HG03565 (cell line): ENCODE data around the gene DNTTIP2.
"Not testable (repeated sequence)": the region's sequence is repeated elsewhere in the genome, so short reads cannot be mapped to it uniquely, and the experiment has no call there.

ENCODE experiments used
- ATAC-seq: cut with Tn5 transposase; IDR thresholded peaks from one replicate; pipeline ENCODE4 v1.9.1; 2021; ENCODE audit warnings: mild to moderate bottlenecking, moderate library complexity; ENCODE audit not compliant: unreplicated experiment

The DNTTIP2 gene

GRCh38 chr1:93842750-93843500 is 36.1 kb downstream of the DNTTIP2 start:
- no peak for ATAC-seq

- ATAC-seq = no peak
Observed at GRCh38 chr1:93841771-93842170, 37.2 kb downstream of the DNTTIP2 start.

- ATAC-seq = no peak
Observed at GRCh38 chr1:93840956-93841482, 38.0 kb downstream of the DNTTIP2 start.

- no peak for ATAC-seq
Observed at GRCh38 chr1:93839753-93840152, 39.3 kb downstream of the DNTTIP2 start.

GRCh38 chr1:93839307-93839706 is 39.7 kb downstream of the DNTTIP2 start:
- ATAC-seq = no peak

GRCh38 chr1:93837961-93838360 is 41.0 kb downstream of the DNTTIP2 start:
- ATAC-seq = no peak

- ATAC-seq = not testable (repeated sequence)
Observed at GRCh38 chr1:93833293-93833692, 45.7 kb downstream of the DNTTIP2 start.

GRCh38 chr1:93829061-93829460 is 49.9 kb downstream of the DNTTIP2 start:
- ATAC-seq = no peak

- no peak for ATAC-seq
Observed at GRCh38 chr1:93828367-93828755, 50.6 kb downstream of the DNTTIP2 start.

GRCh38 chr1:93827633-93828366 is 51.2 kb downstream of the DNTTIP2 start:
- no peak for ATAC-seq

GRCh38 chr1:93827128-93827527 is 51.9 kb downstream of the DNTTIP2 start:
- ATAC-seq = no peak

GRCh38 chr1:93824834-93825233 is 54.2 kb downstream of the DNTTIP2 start:
- ATAC-seq = no peak

- ATAC-seq = no peak
Observed at GRCh38 chr1:93822730-93823425, 56.1 kb downstream of the DNTTIP2 start.

GRCh38 chr1:93821423-93822144 is 57.4 kb downstream of the DNTTIP2 start:
- no peak for ATAC-seq

GRCh38 chr1:93820554-93821422 is 58.2 kb downstream of the DNTTIP2 start:
- no peak for ATAC-seq

- no peak for ATAC-seq
Observed at GRCh38 chr1:93818570-93818959, 60.4 kb downstream of the DNTTIP2 start.

- ATAC-seq = no peak
Observed at GRCh38 chr1:93817819-93818569, 61.0 kb downstream of the DNTTIP2 start.

GRCh38 chr1:93816970-93817678 is 61.9 kb downstream of the DNTTIP2 start:
- no peak for ATAC-seq
